Loucy (cell line): ENCODE data around the gene TMEM190.

ENCODE experiments used
- H2AFZ ChIP-seq: fragments of 200-600 bp; sonication (generic); 2 replicates; pipeline ENCODE4 v1.6.0; 2016; ENCODE audit warnings: antibody characterized with exemption, mild to moderate bottlenecking, low read length, moderate library complexity
- H3F3A ChIP-seq: fragments of 200-600 bp; 2 replicates; pipeline ENCODE4 v1.6.0; 2016; ENCODE audit warnings: antibody characterized with exemption, low read depth, mild to moderate bottlenecking
- H3K27me3 ChIP-seq: fragments of 200-600 bp; sonication (generic); 2 replicates; pipeline ENCODE4 v1.6.1; 2014; ENCODE audit warnings: low read length, mild to moderate bottlenecking; ENCODE audit not compliant: insufficient read depth, poor library complexity, severe bottlenecking
- H3K36me3 ChIP-seq: fragments of 200-600 bp; sonication (generic); 2 replicates; pipeline ENCODE4 v1.6.1; 2016; ENCODE audit warnings: low read length; ENCODE audit not compliant: insufficient read depth
- H3K4me1 ChIP-seq: fragments of 200-600 bp; sonication (generic); 2 replicates; pipeline ENCODE4 v1.5.1; 2014; ENCODE audit warnings: low read length, mild to moderate bottlenecking; ENCODE audit not compliant: insufficient read depth, poor library complexity, severe bottlenecking
- H3K4me2 ChIP-seq: fragments of 200-600 bp; sonication (generic); 2 replicates; pipeline ENCODE4 v1.6.0; 2014; ENCODE audit warnings: antibody characterized with exemption, low read length, low read depth, mild to moderate bottlenecking; ENCODE audit not compliant: poor library complexity, severe bottlenecking
- H3K4me3 ChIP-seq: fragments of 200-600 bp; sonication (generic); 2 replicates; pipeline ENCODE4 v1.5.1; 2014; ENCODE audit warnings: low read length, mild to moderate bottlenecking, mixed read lengths; ENCODE audit not compliant: poor library complexity, severe bottlenecking
- H3K79me2 ChIP-seq: fragments of 200-600 bp; sonication (generic); 2 replicates; pipeline ENCODE4 v1.6.1; 2014; ENCODE audit warnings: low read length; ENCODE audit not compliant: insufficient read depth
- H3K9ac ChIP-seq: fragments of 200-600 bp; sonication (generic); 2 replicates; pipeline ENCODE4 v1.6.0; 2014; ENCODE audit warnings: mild to moderate bottlenecking, low read depth, low read length, moderate library complexity; ENCODE audit not compliant: poor library complexity, severe bottlenecking
- H3K9me2 ChIP-seq: fragments of 200-600 bp; sonication (generic); replicated peaks from 2 replicates; pipeline ENCODE4 v1.6.1; 2016; ENCODE audit warnings: low read depth, low read length, mixed read lengths
- H3K9me3 ChIP-seq: fragments of 200-600 bp; sonication (generic); 2 replicates; pipeline ENCODE4 v1.6.1; 2014; ENCODE audit warnings: mild to moderate bottlenecking, antibody characterized with exemption, low read length, low read depth; ENCODE audit not compliant: insufficient read depth
- H4K20me1 ChIP-seq: fragments of 200-600 bp; sonication (generic); 2 replicates; pipeline ENCODE4 v1.6.0; 2014; ENCODE audit warnings: antibody characterized with exemption, low read length, mild to moderate bottlenecking; ENCODE audit not compliant: insufficient read depth, poor library complexity, severe bottlenecking
- CTCF ChIP-seq: fragments of 200-600 bp; sonication (generic); conservative IDR thresholded peaks from 2 replicates; pipeline ENCODE4 v1.5.1; 2014; ENCODE audit warnings: mild to moderate bottlenecking, antibody characterized with exemption, low read length
- EZH2phosphoT487 ChIP-seq: fragments of 200-600 bp; IDR thresholded peaks from 2 replicates; pipeline ENCODE4 v1.6.1; 2018; ENCODE audit warnings: antibody characterized with exemption, mild to moderate bottlenecking, moderate library complexity, borderline replicate concordance

Gene TMEM190

GRCh38 chr19:55350620-55351315 lies 25.9 kb upstream of the TMEM190 start:
- Histone ChIP-seq H3K9me2 (no peaks in the 10 kb centered on the region), H3K27me3 (no peaks in the 10 kb centered on the region), H3K9ac (no peak overlapping the region), H2AFZ (no peak overlapping the region), H3F3A (no peaks in the 10 kb centered on the region), H3K4me1 (no peaks in the 10 kb centered on the region), H3K79me2 (no peaks in the 10 kb centered on the region), H3K36me3 (no peaks in the 10 kb centered on the region), H4K20me1 (no peaks in the 10 kb centered on the region), H3K9me3 (no peaks in the 10 kb centered on the region), H3K4me3 (no peak overlapping the region), H3K4me2 (no peak overlapping the region)
- no peak for TF ChIP-seq CTCF
- TF ChIP-seq EZH2phosphoT487, result no peak

GRCh38 chr19:55352040-55352439 lies 24.6 kb upstream of the TMEM190 start:
- H3K9ac ChIP-seq, result no peak overlapping the region
- no peaks in the 10 kb centered on the region for H4K20me1 ChIP-seq
- no peaks in the 10 kb centered on the region for H3K9me2 ChIP-seq
- H3F3A ChIP-seq, result no peaks in the 10 kb centered on the region
- H3K4me2 ChIP-seq, result no peak overlapping the region
- H2AFZ ChIP-seq, result no peak overlapping the region
- TF ChIP-seq CTCF, result no peak
- no peak for TF ChIP-seq EZH2phosphoT487
- no peaks in the 10 kb centered on the region for H3K4me1 ChIP-seq
- H3K27me3 ChIP-seq, result no peaks in the 10 kb centered on the region
- H3K36me3 ChIP-seq, result no peaks in the 10 kb centered on the region
- H3K79me2 ChIP-seq, result no peaks in the 10 kb centered on the region
- H3K4me3 ChIP-seq, result no peak overlapping the region
- H3K9me3 ChIP-seq, result no peaks in the 10 kb centered on the region

GRCh38 chr19:55352549-55353145 lies 24.0 kb upstream of the TMEM190 start:
- no peak overlapping the region for H3K9ac ChIP-seq
- no peaks in the 10 kb centered on the region for H3K4me1 ChIP-seq
- no peaks in the 10 kb centered on the region for H3K27me3 ChIP-seq
- no peak for TF ChIP-seq CTCF
- no peak for TF ChIP-seq EZH2phosphoT487
- H3K9me3 ChIP-seq, result no peaks in the 10 kb centered on the region
- H3K36me3 ChIP-seq, result no peaks in the 10 kb centered on the region
- no peak overlapping the region for H3K4me2 ChIP-seq
- H3K79me2 ChIP-seq, result no peaks in the 10 kb centered on the region
- no peaks in the 10 kb centered on the region for H3K9me2 ChIP-seq
- H4K20me1 ChIP-seq, result no peaks in the 10 kb centered on the region
- H3K4me3 ChIP-seq, result no peak overlapping the region
- no peak overlapping the region for H2AFZ ChIP-seq
- no peaks in the 10 kb centered on the region for H3F3A ChIP-seq
